SK-N-MC (cell line): ENCODE results near the gene GHRH.

Source experiments
- DNase-seq: peaks from one replicate; pipeline ENCODE4 v3.0.0-alpha.2; 2011; ENCODE audit warnings: low read depth, low spot score
- H3K27ac ChIP-seq: fragments of 200-600 bp; sonication (generic); 2 replicates; pipeline ENCODE4 v1.5.1; 2016; ENCODE audit warnings: mixed run types
- H3K36me3 ChIP-seq: fragments of 200-600 bp; sonication (generic); 2 replicates; pipeline ENCODE4 v1.6.1; 2017; ENCODE audit warnings: antibody characterized with exemption, low read length, mixed read lengths; ENCODE audit not compliant: insufficient read depth
- H3K4me3 ChIP-seq: fragments of 200-600 bp; sonication (generic); 2 replicates; pipeline ENCODE4 v1.5.1; 2016
- H3K9ac ChIP-seq: fragments of 200-600 bp; sonication (generic); 2 replicates; pipeline ENCODE4 v1.8.0; 2017; ENCODE audit warnings: mixed run types, mixed read lengths; ENCODE audit not compliant: insufficient read length
- H3K9me3 ChIP-seq: fragments of 200-600 bp; sonication (generic); 2 replicates; pipeline ENCODE4 v1.6.1; 2017; ENCODE audit warnings: low read depth, mild to moderate bottlenecking, antibody characterized with exemption, low read length, moderate library complexity, mixed read lengths
- EZH2 ChIP-seq: fragments of 200-600 bp; sonication (generic); IDR thresholded peaks from one replicate; pipeline ENCODE4 v1.6.1; 2017; ENCODE audit warnings: antibody characterized with exemption
- FOXP2 ChIP-seq: optimal IDR thresholded peaks from 2 replicates; pipeline ENCODE3; 2011; ENCODE audit warnings: mild to moderate bottlenecking, moderate library complexity; ENCODE audit not compliant: insufficient read depth; ENCODE audit errors: extremely low read length, control extremely low read depth
- POLR2AphosphoS5 ChIP-seq: IDR thresholded peaks from 2 replicates; pipeline ENCODE4 v1.6.1; 2012; ENCODE audit warnings: mild to moderate bottlenecking, low read depth, low read length, borderline replicate concordance

The GHRH gene

DNA sequence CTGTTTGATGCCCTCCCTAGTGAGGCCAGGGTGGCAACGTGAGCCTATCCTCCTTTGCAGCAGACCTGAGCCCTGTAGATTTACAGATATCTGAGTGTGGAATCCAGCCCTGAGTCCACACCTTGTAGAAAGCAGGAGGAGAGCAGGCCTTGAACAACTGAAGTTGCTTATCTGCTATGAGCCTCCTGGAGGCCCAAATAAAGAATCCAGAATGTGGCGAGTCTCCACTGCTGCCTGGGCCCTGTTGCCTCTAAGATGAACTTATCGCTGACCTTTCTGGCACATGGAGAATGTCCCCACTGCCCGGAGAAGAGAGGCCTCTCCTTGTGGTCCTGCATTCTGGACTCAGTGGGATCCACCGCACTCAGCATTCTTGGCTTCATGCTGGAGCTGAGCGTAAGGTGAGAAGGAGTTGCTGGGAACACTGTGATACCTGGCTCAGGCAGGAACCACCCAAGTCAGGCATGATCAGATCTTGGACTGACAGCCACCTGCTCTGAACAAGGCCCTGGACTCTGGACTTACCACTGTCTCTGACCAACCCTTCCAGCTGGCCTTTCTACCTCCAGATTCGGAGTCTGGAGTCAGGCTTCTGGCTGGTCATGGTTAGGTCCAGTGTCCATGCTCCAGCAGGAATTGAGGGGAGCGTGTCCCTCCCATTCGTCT is 22.0 kb upstream of the GHRH start:
- Histone ChIP-seq H3K9ac (no peak overlapping the region), H3K9me3 (no peaks in the 10 kb centered on the region), H3K27ac (no peak overlapping the region), H3K4me3 (no peak overlapping the region), H3K36me3 (no peaks in the 10 kb centered on the region)
- DNase-seq, result no peak
- TF ChIP-seq FOXP2, result no peak
- TF ChIP-seq POLR2AphosphoS5, result no peak
- TF ChIP-seq EZH2, result no peak

DNA sequence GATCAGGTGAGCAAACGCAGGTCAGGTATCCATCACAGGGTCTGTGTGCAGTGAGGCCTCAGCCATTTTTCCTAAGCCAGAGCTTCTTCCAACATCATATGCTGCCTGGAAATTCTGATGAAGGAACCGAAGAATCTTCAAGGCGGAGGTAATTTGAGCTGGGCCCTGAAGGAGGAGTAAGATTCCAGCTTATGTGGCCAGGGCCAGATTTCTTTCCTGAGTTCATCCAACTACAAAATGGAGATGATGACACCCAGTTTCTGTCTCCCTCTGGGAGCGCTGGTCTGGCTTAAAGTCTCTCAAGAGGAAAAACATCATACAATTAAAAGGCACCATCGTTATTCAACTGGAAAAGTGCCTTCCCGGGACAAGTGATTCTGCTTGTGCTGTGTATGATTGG is 20.9 kb upstream of the GHRH start:
- DNase-seq, result no peak
- no peaks in the 10 kb centered on the region for H3K36me3 ChIP-seq
- H3K9me3 ChIP-seq, result no peaks in the 10 kb centered on the region
- TF ChIP-seq EZH2 (no peak), POLR2AphosphoS5 (no peak), FOXP2 (no peak)
- no peak overlapping the region for H3K27ac ChIP-seq
- no peak overlapping the region for H3K9ac ChIP-seq
- H3K4me3 ChIP-seq, result no peak overlapping the region

DNA sequence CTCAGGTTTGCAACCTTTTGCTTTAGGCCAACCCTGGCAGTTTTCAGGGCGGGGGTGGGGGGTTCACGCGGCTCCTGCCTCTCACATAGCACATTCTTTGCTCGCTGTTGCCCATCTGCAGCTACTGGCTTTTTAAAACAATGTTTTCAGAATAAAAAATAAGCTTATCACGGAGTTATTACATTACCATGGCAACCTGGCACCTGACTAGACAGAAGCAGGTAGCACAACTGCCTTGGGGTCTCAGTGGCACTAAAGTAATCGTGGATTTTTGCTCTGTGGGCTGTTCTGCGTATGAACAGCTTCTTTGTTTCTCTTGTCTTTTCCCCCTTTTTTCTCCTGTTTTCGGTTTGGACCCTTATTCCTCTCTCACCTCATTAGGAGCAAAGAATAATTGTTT is 18.8 kb upstream of the GHRH start:
- no peak for DNase-seq
- no peaks in the 10 kb centered on the region for H3K36me3 ChIP-seq
- no peak for TF ChIP-seq POLR2AphosphoS5
- TF ChIP-seq EZH2, result no peak
- no peak for TF ChIP-seq FOXP2
- H3K9ac ChIP-seq, result no peak overlapping the region
- no peak overlapping the region for H3K27ac ChIP-seq
- no peaks in the 10 kb centered on the region for H3K9me3 ChIP-seq
- no peak overlapping the region for H3K4me3 ChIP-seq

DNA sequence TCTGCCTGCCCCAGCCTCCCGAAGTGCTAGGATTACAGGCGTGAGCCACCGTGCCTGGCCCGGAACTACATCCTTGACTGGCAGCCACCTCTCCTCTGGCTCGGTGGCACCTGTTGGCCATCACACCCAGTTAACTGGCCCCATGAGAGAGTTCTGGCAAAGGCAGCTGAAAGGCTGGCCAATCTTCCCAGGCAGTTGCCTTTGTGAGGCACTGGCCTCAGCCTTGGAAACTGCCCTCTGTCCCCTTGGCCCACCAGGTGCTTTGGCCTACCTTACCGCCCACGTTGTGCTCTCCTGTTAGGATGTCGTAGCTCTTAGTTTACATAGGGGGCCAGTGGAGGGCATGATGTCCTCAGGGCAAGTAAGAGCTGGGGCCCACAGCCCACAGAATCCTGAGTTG is 18.2 kb upstream of the GHRH start:
- Histone ChIP-seq H3K9ac (no peak overlapping the region), H3K9me3 (no peaks in the 10 kb centered on the region), H3K27ac (no peak overlapping the region), H3K4me3 (no peak overlapping the region), H3K36me3 (no peaks in the 10 kb centered on the region)
- TF ChIP-seq POLR2AphosphoS5, result no peak
- TF ChIP-seq EZH2, result no peak
- no peak for TF ChIP-seq FOXP2
- no peak for DNase-seq

DNA sequence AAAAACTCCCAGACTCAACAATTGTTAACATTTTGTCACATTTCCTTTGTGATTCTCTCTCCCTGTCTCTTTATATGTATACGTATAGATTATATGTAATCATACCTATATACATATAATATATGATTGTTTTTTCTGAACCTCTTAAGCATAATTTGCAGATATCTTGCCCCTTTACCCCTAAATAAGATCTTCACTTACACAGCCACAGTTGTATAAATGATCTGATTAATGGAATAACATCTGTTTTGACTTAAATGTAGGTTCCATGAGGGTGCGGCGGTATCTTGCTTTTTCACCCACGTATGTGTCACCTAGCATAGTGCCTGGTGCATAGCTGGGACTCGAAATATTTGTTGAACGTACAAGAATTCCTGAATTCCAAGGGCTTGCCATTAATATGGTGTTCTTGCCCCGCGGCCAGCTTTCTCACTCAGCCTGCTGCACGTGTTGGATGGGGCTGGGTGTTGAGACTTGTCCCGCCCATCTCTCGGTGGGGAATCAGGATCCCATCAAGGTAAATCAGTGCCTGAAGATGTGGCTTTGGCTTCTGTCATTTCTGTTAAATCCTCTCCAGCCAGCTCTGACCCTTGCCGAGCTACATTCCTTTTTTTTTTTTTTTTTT is 17.5 kb upstream of the GHRH start:
- Histone ChIP-seq H3K4me3 (no peak overlapping the region), H3K9ac (no peak overlapping the region), H3K9me3 (no peaks in the 10 kb centered on the region), H3K36me3 (no peaks in the 10 kb centered on the region), H3K27ac (no peak overlapping the region)
- TF ChIP-seq POLR2AphosphoS5, result no peak
- no peak for TF ChIP-seq FOXP2
- TF ChIP-seq EZH2, result no peak
- no peak for DNase-seq

DNA sequence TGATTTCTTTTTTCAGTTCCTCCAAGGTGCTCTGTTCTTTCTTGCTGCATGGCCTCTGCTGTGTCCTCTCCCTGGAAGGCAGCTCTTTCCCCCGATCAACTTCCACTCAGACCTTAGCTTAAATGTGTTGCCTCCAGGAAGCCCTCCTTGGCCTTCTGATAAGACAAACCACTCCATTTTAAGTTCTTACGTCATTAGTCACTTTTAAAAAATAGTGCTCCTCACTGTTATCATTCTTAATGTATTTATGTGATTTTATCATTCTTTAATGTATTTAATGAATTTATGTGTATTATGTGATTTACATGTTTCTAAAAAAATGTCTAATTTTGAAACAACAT is 15.6 kb upstream of the GHRH start:
- no peak overlapping the region for H3K4me3 ChIP-seq
- no peak for TF ChIP-seq POLR2AphosphoS5
- no peak for TF ChIP-seq FOXP2
- TF ChIP-seq EZH2, result no peak
- DNase-seq, result no peak
- no peak overlapping the region for H3K27ac ChIP-seq
- no peaks in the 10 kb centered on the region for H3K36me3 ChIP-seq
- H3K9ac ChIP-seq, result no peak overlapping the region
- no peaks in the 10 kb centered on the region for H3K9me3 ChIP-seq

DNA sequence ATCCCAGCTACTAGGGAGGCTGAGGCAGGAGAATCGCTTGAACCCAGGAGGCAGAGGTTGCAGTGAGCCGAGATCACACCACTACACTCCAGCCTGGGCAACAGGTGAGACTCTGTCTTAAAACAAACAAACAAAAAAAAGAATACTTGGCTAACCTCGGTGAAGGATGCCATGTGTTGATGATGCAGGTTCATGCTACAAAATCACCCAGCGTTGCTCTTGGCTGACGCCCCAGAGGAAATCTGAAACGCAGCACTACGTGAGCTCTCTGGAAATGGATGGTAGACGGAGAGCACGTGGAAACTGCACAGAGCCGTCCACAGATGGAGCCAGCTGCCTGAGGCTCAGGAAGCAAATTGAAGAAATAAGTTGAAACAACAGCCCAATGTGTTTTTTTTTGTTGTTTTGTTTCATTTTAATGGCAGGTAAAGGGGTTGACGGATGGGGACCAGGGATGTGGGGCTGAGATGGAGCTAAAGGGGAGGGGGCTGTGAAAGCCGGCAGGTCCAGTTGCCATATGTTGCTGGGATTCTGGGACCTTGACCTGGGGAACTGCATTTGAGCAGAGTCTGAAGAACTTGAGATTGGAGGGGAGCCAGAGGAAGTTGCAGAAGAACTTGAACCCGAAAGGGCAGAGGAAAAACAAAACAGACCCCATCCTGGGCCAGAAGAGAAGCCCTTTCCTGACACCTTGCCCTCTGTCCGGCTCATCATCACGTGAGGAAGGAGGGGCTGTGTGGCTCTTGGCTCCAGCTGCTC is 15.1 kb upstream of the GHRH start:
- TF ChIP-seq EZH2 (no peak), FOXP2 (no peak), POLR2AphosphoS5 (no peak)
- Histone ChIP-seq H3K27ac (no peak overlapping the region), H3K4me3 (no peak overlapping the region), H3K9me3 (no peaks in the 10 kb centered on the region), H3K9ac (no peak overlapping the region), H3K36me3 (no peaks in the 10 kb centered on the region)
- no peak for DNase-seq

DNA sequence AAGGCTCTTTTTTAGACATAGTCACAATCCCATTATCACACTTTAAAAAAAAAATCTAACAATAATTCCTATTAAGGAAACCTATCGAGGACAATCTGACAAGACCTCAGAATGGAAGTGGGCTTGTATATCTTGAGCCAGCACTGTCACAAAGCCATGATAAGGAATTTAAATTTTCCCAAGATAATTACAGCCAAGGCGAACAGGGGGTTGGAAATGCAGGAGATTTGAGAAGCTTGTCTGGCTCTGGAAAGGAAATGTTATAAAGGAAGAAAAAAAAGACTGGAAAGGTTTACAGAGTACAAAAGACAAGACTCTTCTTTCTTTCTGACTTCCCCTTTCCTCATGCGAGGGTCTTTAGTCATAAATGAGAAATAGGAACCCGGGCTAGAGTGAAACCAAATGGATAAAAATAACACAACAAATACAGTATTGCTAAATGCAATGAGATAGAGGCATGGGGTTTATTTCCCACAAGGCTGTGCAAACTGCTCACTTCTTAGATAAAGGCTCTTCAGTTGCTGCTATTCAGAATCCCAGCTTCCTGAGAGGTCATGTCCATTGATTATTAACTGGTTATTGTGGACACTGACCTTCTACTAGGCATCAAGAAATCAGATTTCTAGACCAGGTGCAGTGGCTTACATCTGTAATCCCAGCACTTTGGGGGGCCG is 13.4 kb upstream of the GHRH start:
- H3K9ac ChIP-seq, result no peak overlapping the region
- TF ChIP-seq FOXP2 (no peak), EZH2 (no peak), POLR2AphosphoS5 (no peak)
- no peaks in the 10 kb centered on the region for H3K9me3 ChIP-seq
- no peak overlapping the region for H3K4me3 ChIP-seq
- H3K27ac ChIP-seq, result no peak overlapping the region
- no peaks in the 10 kb centered on the region for H3K36me3 ChIP-seq
- no peak for DNase-seq
